ENCODE results near the gene ULK4. TPM values are rescaled to one million over a fixed set of nuclear protein-coding genes. Genes with fewer than 3 reads are reported as not detected.

The ULK4 gene
- total and polyA plus RNA-seq, 7 donors: 2.1 to 18.6 (median 8.9) TPM

- Histone ChIP-seq H3K27me3 (no peaks in the 10 kb centered on the region), H3K36me3 (no peaks in the 10 kb centered on the region), H3K27ac (no peak overlapping the region), H3K4me1 (no peaks in the 10 kb centered on the region), H3K4me3 (no peak overlapping the region), H3K9me3 (no peaks in the 10 kb centered on the region)
- intact Hi-C loops (cut with DNase I): no loop called here
- no peak for DNase-seq
- no peak for TF ChIP-seq POLR2A (IDR thresholded peaks at IDR 0.05)
- no peak for TF ChIP-seq EP300 (IDR thresholded peaks at IDR 0.05)
- WGBS, 2 donors: 46 to 80% methylated on average over 4 of the region's 4 CpGs
Observed at GRCh38 chr3:42005401-42005800, 43.5 kb upstream of the ULK4 start.

- no peak for DNase-seq
- no peak for TF ChIP-seq CTCF (IDR thresholded peaks at IDR 0.05)
- no peak for TF ChIP-seq POLR2A (IDR thresholded peaks at IDR 0.05)
- no peak for TF ChIP-seq EP300 (IDR thresholded peaks at IDR 0.05)
- no peak for TF ChIP-seq POLR2AphosphoS5 (IDR thresholded peaks at IDR 0.05)
- Histone ChIP-seq H3K4me3 (no peak overlapping the region), H3K36me3 (no peaks in the 10 kb centered on the region), H3K27me3 (no peaks in the 10 kb centered on the region), H3K4me1 (peaks cover 0 to 6% (median 3%) of the 10 kb centered on the region in 4 donors), H3K9me3 (no peaks in the 10 kb centered on the region), H3K27ac (no peak overlapping the region)
- WGBS, 2 donors: 74 to 89% methylated on average over 4 of the region's 4 CpGs
- intact Hi-C loops (cut with DNase I): no loop called here
Observed at GRCh38 chr3:42002790-42003189, 40.9 kb upstream of the ULK4 start.

- intact Hi-C loops (cut with DNase I): no loop called here
- H3K36me3 ChIP-seq: no peaks in the 10 kb centered on the region
- no peaks in the 10 kb centered on the region for H3K9me3 ChIP-seq
- 96 to 97% methylated on average over 1 of the region's 1 CpG for WGBS, 2 donors
- DNase-seq: no peak
- no peak overlapping the region for H3K27ac ChIP-seq
- TF ChIP-seq POLR2A (IDR thresholded peaks at IDR 0.05): no peak
- H3K27me3 ChIP-seq: no peaks in the 10 kb centered on the region
- H3K4me1 ChIP-seq: peaks cover 0 to 13% (median 6%) of the 10 kb centered on the region in 4 donors
- no peak overlapping the region for H3K4me3 ChIP-seq
Observed at GRCh38 chr3:42001777-42002176, 39.9 kb upstream of the ULK4 start.

GRCh38 chr3:41999909-42000308, 38.0 kb upstream of the ULK4 start:
- intact Hi-C loops (cut with DNase I): no loop called here
- WGBS, 2 donors: 22 to 60% methylated on average over 1 of the region's 1 CpG
- TF ChIP-seq POLR2A (IDR thresholded peaks at IDR 0.05): no peak
- TF ChIP-seq EP300 (IDR thresholded peaks at IDR 0.05): no peak
- TF ChIP-seq POLR2AphosphoS5 (IDR thresholded peaks at IDR 0.05): no peak
- no peak for TF ChIP-seq CTCF (IDR thresholded peaks at IDR 0.05)
- no peaks in the 10 kb centered on the region for H3K36me3 ChIP-seq
- H3K4me3 ChIP-seq: no peak overlapping the region
- no peaks in the 10 kb centered on the region for H3K27me3 ChIP-seq
- no peak for DNase-seq
- no peaks in the 10 kb centered on the region for H3K9me3 ChIP-seq
- peaks cover 0 to 13% (median 6%) of the 10 kb centered on the region in 4 donors for H3K4me1 ChIP-seq
- no peak overlapping the region for H3K27ac ChIP-seq

GRCh38 chr3:41997702-41998550, 36.0 kb upstream of the ULK4 start:
- peak overlapping the region in 3 of 4 donors; percentile 9 to 55 (median 27) for H3K27ac ChIP-seq
- intact Hi-C loops (cut with DNase I): no loop called here
- WGBS, 2 donors: 66 to 84% methylated on average over 6 of the region's 6 CpGs

More at GRCh38 chr3:41997702-41998550, 36.0 kb upstream of the ULK4 start:
- H3K36me3 ChIP-seq: no peaks in the 10 kb centered on the region
- TF ChIP-seq CTCF (IDR thresholded peaks at IDR 0.05) (peak in 2 of 4 experiments; percentile 21 to 29), POLR2A (IDR thresholded peaks at IDR 0.05) (no peak)
- H3K4me1 ChIP-seq: peaks cover 0 to 13% (median 6%) of the 10 kb centered on the region in 4 donors
- DNase-seq: no peak
- no peaks in the 10 kb centered on the region for H3K27me3 ChIP-seq
- no peak overlapping the region for H3K4me3 ChIP-seq
- no peaks in the 10 kb centered on the region for H3K9me3 ChIP-seq
